ENCODE results near the gene ATP6V1A.

Gene ATP6V1A

DNA sequence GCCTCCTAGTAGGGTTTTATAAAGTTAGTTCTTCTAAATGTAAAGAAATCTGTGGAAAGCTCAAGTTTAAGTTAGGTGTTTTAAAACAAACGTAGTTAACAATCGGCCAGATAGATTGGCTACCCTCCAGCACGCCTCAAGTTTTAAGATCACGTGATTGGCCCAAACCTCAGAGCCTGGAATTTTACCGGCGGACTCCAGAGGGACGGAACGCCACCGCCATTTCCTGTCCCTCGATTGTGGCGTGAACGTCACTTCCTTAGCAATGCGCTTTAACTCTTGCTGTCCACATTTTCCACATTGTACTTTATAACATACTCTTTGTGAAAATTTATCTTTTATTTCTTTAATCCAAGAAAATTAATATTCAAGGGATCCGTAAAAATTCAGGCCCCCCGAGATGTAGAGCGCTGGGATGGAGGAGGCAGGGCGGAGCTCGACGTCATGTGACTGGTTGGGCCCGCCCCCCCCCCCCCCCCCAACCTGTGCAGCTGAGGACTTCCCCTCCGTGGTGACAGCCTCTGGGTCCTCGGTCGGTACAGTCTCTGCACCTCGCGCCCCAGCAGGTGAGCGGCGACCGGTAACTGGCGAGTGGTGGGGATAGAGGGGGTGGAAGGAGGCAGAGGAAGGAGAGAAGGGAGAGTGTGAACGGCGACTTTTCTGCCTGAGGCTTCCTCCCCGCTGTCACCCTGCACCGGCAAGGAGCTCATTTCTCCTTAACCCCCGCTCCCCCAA, at the start of gene ATP6V1A:
Gene ATP6V1A (plus strand): TSS at position 488 of the 735 bp plus-strand sequence. CDS start 31,719 bp downstream, outside the sequence.
- peak; percentile 96 to 98 for DNase-seq

DNA sequence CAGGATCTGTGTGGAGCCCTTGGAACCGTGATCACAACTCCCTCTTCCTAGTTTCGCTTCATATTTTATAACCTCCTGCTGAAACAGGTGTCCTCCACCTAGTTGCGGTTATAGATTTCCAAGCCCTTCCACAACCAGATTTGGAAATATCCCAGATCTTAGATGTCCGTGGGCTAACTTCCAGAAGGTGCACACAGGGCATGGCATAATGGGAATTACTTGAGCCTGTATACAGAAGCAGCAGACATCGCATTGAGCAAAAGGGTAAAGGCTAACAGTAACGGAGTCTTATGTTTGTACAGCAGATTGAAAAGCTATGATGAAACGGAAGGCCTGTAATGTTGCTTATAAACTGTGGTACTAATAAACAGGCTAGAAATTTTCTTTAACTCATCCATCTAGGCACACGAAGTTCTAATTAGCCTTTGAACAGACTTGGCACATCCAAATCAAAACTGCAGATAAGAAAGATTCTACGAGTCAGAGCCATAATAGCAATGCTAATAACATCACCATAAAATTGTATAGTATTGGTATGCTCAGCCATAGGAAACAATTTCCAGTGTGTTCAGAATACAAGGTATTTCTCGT, 49.2 kb upstream of the ATP6V1A start:
- DNase-seq, result peak in 1 of 2 experiments; percentile 26

DNA sequence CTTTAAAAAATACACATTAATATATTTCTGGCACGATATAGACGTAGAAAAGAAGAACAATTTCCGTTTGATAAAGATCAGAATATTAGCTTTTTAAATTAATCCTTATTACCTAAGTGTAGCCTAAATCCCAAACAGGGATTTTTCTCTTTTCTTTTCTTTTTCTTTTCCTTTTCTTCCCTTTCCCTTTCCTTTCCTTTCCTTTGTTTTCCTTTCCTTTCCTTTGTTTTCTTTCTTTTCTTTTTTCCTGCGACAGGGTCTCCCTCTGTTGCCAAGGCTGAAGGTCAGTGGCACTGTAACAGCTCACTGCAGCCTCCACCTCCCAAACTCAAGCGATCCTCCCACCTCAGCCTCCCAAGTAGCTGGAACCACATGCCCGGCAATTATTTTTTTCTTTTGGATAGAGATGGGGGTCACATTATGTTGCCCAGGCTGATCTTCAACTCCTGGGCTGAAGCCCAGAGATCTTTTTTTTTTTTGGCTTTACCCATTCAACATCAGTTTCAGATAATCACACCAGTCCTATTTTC, 48.6 kb upstream of the ATP6V1A start:
- no peak for DNase-seq

DNA sequence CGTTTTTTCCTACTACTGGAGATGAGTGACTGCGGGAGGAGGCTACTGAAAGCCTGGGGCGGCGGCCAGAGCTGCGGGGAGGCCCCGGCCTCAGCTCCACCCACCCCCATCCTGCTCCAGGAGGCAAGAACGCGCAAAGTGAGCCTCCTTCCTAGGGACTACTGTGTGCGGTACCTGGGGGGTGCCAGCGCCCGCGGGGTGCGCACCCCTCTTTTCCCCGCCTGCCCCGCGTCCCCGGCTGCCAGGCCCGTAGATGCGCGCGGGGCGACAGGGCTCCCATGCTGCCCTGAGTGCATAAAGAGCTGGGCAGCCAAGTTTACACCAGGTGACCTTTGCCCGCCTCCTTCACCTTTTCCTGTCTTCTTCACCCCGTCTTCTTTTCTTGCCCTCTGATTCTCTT, 47.9 kb upstream of the ATP6V1A start:
- DNase-seq, result no peak

DNA sequence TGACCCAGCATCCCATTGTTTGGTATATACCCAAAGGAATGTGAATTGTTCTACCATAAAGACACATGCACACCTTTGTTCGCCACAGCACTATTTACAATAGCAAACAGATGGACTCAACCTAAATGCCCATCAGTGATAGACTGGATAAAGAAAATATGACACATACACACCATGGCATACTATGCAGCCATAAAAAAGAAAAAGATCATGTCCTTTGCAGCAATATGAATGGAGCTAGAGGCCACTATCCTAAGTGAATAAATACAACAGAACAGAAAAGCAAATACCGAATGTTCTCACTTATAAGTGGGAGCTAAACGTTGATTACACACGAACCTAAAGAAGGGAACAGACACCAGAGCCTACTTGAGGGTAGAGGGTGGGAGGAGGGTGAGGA, 39.0 kb upstream of the ATP6V1A start:
- no peak for DNase-seq

DNA sequence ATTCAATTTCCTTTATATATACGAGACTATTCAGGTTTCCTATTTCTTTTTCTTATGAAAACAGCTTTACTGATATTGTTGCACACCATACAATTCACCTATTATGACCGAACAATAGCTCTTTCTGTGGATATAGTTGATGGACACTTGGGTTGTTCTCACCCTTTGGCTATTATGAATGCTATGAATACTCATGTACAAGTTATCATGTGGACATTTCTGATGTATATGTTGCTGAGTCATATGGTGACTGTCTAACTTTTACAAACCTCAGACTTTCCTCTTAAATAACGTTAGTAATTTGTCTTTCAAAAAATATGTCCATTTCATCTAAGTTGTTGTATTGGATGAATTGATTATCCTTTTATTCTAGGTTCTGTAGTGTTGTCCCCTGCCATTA, 34.7 kb upstream of the ATP6V1A start:
- no peak for DNase-seq

DNA sequence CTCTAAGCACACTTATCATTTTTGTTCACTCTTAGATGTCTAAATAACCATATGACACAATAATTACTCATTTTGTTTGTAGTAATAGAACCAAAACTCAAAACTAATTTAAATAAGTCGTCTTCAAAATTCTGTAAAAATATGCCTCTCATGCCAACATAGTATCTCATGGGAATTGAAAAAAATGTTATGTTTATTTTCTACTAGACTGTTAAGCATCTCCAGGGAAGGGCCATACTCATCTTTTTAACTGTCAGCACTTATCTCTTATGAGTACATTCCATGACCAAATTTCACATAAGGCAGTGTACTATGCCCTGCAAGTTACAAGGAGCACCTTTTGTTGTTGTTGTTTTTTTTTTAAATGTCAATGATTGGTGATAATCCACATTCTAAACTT, 32.1 kb upstream of the ATP6V1A start:
- DNase-seq, result no peak

DNA sequence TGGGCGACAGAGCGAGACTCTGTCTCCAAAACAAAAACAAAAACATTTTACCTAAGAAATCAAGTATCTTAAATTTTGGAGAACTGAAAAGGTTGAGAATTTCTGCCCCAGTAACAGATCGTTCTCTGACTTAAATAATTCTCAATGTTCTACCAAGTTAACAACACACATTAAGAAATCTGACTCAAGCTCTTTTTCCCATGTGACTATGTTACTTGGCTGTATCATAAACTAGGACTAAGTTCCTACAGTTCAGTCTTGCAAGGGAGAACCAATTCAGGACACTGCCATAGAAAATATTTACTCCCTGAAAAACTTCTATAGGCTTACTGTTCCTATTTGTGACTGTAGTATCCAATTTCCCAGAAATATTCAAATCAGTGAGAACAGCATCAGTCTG, 29.5 kb upstream of the ATP6V1A start:
- no peak for DNase-seq

DNA sequence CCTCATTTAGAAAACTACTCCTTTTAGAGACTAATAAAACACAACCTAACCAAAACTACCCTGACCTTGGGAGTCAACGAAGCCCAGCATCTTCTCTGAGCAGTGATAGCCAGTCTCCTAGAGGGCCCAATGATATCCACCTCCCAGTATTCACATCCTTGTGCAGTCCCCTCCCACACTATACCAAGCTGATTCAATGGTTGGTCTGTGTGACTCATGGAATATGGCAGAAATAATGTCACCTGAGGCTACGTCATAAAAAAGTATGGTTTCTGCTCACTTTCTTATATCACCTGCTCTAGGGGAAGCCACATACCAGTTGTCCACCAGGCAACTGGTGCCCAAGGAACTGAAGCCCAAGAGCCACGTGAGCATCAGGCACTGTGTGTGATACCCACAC, 29.0 kb upstream of the ATP6V1A start:
- no peak for DNase-seq

DNA sequence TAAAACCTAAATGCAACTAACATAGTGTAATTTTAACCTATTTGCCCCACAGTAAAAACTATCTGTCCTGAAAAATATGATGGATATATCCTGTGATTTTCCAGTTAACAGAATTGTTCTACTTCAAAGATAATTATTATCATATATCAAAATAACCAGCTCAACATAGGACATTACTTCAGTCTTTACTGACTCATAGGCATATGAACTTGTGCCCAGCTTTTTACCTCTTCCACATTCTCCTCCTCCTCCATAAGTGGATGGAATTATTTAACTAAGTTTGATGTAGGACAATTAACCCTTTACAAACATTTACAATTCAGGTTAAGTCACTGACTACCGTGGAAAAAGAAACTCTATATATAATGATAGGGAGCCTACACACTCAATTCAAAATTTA, 27.5 kb upstream of the ATP6V1A start:
- no peak for DNase-seq

DNA sequence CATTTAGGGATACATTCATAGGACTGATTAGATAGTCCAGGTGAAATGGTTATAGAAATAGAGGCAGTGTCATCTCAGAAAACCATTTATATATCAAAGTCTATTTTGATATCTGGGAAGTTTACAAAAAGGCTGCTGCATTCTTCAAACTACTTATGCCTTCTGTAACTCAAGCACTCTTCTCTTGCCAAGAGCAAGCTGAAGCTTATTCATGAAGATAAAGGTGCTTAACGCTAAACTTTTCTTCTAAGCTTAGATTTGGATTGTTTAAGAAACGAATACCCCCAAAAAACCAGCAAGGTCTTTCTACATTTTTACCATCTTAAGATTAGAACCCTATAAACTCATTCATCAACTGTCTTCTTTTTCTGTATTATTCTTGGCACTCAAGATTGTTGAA, 27.1 kb upstream of the ATP6V1A start:
- no peak for DNase-seq

DNA sequence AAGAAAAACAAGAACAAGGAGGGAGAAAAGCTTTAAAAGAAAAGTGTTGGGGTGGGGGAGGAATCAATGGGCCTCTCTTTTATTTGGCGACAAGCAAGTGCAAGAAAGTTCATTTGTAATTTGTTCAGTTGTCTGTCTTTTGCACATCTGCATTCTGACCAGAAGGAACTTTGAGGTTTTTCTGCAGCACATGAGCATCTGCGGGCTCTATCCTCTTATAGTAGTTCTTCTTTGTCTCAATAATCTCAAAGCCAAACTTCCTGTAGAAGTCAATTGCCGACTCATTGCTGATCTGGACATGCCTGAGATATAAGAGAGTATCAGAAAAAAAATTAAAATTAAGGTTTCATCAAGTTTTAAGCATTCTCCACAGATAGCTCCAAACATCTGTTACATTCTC, 25.2 kb upstream of the ATP6V1A start:
- no peak for DNase-seq

DNA sequence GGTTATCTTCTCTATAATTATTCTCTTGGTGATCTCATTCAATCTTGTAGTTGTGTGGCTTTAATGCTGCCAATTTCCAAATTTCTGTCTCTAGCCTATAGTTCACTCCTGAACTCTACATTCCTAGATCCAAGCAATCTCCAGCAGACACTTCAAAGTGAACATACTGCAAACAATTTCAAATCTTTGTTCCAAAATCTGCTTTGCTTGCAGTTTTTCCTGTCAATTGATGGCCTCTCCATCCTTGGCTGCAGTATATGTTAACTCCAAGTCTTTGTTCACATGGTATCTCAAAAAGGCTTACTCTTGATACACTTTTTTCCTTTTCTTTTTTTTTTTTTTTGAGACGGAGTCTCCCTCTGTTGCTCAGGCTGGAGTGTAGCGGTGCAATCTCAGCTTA, 18.2 kb upstream of the ATP6V1A start:
- no peak for DNase-seq

DNA sequence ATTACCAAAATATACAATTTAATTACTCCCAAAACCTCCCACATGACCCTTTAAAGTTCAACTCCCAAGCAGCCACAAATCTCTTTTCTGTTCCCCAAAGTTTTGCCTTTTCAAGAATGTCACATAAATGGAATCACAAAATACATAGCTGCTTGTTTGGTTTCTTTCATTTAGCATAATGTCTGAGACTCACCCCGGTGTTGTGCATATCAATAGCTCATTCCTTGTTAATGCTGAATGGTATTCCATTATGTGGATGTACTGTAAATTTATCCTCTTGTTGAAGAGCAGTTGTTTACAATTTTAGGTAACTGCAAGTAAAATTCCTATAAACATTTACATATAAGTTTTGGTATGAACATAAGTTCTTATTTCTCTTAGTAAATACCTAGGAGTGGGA, 16.3 kb upstream of the ATP6V1A start:
- DNase-seq, result no peak

DNA sequence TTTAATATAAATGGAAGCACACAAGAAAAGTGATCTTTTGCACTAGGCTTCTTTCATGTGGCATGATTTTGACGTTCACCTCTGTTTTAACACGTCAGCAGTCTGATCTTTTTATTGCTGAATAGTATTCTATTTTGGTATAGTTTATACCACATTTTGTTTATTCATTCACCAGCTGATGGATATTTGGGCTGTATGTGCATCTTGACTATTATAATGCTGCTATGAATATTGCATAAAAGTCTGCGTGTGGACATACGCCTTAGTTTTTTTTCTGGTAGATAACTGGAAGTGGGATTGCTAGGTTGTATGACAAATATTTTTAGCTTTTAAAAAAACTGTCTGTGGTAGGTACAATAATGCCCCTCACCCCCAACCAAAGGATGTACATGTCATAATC, 15.1 kb upstream of the ATP6V1A start:
- no peak for DNase-seq

DNA sequence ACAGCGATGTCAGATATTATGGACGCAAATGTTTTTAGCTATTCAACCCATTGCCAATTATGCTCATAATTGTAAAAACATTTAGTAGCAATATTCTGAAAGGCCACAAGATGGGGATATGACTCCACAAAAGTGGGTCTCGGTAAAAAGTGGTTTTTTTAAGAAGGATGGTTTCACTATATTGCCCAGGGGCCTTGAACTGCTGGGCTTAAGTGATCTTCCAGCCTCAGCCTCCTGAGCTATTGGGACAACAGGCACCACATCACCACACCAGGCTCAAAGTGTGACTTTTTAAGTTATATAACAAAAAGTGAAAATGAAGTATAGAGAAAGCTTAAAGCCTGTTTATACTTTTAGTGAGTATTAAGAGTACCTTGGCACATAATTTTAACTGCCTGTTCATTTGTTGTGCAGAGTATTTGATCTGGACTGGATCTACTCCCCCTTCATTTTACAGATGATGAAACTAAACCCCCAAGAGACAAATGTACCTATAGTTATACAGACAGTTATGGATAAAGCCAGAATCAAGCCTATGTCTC, 10.2 kb upstream of the ATP6V1A start:
- DNase-seq, result peak; percentile 45 to 78

DNA sequence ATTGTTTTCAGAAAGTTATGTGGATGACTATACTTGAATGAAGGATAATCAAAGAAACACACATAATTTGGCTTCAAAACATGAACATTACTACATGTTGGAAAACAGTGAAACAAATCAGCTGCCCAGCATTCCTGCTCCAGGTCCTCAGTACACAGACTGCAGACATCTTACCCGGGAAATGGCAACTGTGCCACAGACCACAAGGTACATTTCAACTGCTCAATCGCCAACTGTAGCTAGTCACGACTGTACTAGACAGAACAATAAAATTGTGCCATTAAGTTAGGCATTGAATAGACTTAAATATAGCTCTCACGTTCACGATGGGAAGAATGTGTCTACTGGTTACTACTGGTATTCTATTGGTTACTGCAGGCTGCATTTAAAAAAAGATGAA, 5.7 kb upstream of the ATP6V1A start:
- DNase-seq, result no peak

DNA sequence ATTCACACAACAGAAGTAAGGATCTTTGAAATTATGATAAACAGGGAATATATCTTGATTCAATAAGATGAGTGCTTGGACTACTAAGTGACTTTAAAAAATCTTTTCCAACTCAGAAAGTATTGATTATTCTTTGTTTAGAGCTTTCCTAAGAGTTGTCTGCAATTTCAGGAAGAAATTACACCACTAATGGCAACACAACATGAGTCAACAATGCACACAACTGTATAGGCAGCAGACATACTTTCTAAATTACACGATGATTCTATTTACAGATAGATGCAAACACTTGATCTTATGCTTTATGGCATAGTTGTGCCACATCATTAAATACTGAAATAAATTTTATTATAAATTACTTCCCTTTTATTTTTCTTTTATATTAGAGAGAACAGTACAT, 5.2 kb upstream of the ATP6V1A start:
- no peak for DNase-seq

DNA sequence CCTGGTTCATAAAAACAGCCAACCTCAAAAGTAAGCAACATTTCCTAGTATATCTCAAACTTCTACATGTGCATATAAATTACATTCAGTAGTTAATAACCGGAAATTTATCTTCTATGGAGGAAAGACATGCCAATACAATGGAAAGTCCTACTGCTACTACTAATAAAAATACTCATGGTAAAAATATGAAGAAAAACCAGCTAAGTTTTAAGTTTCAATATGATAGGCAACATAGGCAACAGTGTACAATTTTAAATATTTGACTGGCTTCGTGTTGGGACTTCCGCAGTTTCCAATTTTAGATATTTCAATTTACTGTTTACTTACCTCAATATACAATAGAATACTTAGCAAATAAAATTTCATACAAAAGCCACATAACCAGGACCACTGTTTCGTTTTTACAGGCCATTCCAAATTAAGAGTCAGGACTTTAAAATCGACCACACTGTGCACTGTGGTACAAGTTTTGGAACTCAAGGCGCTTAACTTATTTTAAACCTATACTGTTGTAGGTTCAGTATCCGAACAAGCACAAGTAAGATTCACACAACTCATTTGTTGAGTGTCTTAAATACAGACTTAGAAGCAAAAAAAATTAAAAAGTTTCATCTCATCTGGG, 3.7 kb upstream of the ATP6V1A start:
- DNase-seq, result no peak

DNA sequence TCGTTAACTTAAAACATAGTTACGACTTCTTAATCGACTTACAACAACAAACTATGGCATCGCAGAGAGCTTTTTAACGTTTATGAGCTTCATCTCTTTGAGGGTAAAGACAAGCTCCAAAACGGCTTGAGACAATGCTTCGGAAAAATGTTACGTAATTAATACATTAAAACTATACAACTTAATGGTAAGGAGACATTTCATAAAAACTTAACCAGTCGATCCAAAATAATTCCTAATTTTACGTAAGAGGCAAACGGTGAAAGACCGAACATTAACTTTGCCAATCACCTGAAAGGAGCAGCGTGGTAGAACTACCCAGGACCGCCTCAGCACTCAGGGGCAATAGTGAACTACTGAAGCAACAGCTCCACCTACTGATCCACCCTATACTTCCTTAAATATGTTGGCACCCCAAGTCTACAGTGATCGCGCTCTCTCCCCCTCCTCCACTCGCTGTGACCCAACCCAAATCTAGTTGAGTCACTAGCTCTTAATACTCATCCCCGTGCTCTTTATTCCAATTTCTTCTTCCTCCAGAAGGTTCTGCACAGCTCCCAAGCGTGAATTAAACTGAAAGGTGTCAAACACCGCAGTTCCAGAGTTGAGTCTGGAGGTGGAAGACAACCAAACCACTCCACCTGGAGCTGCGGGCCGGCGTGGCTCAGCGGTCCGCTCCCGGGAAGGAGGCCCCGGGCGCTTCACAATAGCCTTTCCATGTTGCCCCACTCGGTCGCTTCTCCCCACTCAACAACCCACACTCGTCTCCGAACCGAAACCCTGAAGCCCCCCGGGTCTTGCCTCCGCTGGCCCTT, 1.7 kb upstream of the ATP6V1A start:
- DNase-seq, result peak; percentile 49 to 78

DNA sequence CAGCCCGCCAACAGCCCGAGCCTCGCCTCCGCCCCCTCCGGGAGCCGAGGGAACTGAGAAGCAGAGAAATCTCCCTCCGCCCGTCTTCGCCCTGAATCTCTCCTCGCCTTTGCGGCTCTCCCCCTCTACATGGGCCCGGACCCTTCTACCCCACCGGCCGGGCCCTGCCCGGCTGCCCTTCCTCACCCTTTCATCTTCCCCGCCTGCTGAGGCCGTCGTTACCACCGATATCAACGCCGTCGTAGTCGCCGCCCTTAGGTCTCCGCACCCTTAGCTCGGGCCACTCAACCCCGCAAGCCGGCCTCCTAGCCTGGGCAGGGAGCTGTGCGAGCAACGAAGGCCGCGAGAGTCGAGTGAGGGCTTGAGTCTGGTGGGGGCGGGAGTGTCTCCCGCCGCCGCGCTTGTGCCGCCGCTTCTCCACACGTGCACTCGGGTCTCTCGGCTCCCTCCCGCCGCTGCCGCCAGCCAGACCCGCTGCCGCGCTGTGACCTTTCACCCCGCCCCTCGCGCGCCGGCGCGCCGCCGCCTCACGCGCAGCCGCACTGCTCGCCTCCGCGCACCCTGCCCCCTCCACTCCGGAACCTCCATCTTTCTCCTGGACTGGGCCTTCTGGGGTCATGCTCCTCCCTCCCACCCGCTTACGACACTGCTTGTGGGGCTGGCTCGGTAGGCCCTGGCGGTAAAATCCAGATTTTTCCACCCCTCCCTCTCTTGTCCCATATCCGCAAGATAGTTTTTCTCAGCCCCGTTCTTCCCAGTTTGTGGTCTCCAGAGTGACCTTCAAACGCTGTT, 883 bp upstream of the ATP6V1A start, which contains the start of gene NAA50:
Gene NAA50 (minus strand): TSS at position 494 of the 792 bp plus-strand sequence. CDS start 300 bp downstream, at position 194.
- DNase-seq, result peak; percentile 94 to 95
